Measurements from ENCODE around the gene CBLN3. TPM values are rescaled to one million over a fixed set of nuclear protein-coding genes. Genes with fewer than 3 reads are reported as not detected.

The CBLN3 gene
- total RNA-seq, 6 experiments from 2014 or later, result 3.3 to 5.0 (median 3.9) TPM

DNA sequence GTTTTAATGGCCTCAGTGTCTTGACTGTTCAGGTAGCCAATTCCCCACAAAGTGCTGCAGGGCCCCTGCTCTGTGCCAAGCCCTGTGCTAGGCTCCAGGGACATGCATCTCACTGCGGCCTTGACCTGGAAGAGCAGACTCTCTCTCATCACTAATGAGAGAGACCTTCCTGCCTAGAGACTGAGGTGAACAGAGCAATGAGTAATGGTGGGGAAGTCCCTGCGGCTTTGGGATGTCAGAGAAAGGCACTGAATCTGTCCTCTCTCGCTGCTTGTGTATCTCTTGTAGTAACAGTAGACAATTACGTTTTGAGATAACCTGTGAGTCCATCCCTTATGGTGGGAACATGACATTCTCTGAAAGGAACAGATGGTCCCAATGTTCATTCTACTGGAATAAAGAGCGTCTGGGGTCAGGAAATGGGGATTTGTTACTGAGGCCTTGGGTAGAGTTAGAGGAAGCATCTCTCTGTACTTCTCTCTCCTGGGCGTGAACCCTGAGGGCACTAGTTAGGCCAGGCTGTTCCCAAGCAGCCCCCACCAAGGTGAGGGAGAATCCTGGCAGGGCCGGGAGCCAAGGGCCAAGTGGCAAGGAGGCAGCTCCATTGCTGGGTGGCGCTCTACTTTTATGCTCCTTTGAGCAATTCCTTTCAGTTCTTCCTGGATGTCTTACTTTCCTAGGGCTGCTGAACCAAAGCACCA is 48.0 kb downstream of the CBLN3 start:
- H3K36me3 Mint-ChIP-seq (ENCODE audit: low read depth), result peaks cover 7% of the 10 kb centered on the region
- no peak overlapping the region for H3K4me3 Mint-ChIP-seq
- DNase-seq, result no peak
- H3K27me3 Mint-ChIP-seq (ENCODE audit: insufficient read depth), result peaks cover 2% of the 10 kb centered on the region
- peaks cover 12% of the 10 kb centered on the region; the same call in 1 of the 2 replicates for H3K4me1 Mint-ChIP-seq (ENCODE audit: low read depth)
- no peak overlapping the region for H3K27ac Mint-ChIP-seq
- H3K9me3 Mint-ChIP-seq, result no peaks in the 10 kb centered on the region
- TF ChIP-seq, protein P1, sequence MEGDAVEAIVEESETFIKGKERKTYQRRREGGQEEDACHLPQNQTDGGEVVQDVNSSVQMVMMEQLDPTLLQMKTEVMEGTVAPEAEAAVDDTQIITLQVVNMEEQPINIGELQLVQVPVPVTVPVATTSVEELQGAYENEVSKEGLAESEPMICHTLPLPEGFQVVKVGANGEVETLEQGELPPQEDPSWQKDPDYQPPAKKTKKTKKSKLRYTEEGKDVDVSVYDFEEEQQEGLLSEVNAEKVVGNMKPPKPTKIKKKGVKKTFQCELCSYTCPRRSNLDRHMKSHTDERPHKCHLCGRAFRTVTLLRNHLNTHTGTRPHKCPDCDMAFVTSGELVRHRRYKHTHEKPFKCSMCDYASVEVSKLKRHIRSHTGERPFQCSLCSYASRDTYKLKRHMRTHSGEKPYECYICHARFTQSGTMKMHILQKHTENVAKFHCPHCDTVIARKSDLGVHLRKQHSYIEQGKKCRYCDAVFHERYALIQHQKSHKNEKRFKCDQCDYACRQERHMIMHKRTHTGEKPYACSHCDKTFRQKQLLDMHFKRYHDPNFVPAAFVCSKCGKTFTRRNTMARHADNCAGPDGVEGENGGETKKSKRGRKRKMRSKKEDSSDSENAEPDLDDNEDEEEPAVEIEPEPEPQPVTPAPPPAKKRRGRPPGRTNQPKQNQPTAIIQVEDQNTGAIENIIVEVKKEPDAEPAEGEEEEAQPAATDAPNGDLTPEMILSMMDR (IDR thresholded peaks at IDR 0.05), result no peak

DNA sequence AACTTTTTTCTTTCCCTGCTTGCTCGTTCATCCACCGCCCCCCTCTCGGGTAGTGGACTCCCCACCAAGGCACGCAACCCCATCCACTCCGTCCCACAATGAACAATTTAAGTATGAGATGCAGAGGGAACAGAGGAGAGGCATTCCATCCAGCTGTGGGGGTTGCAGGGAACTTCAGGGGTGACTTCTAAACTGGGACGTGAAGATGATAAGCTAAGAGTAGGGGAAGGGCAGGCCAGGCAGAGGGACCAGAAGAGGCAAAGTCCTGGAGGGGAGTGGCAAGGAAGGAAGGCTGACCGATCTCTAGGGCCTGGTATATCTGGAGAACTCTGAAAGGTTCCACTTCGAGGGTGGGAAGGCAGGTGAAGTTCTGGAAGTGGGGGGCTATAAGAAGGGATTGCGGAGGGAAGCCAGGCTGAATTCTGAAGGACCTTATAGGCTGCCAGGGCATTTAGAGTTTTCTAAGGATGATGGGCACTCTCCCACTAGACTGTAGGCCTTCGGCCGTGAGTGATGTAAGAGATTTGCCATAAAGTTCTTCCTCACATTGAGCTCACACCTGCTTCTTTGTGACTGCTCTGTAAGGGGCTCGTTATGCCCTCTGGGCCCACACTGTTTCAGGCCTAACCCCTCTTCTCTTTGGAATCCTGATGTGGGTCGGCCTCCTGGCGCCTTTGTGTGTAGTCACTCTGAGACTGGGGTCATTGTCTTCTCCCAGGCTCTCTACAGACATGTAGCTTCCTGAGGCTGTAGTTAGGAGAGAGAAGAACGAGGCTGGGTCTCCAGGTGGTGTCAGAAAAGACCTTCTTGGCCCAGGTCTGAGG is 49.3 kb downstream of the CBLN3 start:
- peaks cover 7% of the 10 kb centered on the region for H3K36me3 Mint-ChIP-seq (ENCODE audit: low read depth)
- DNase-seq, result no peak
- peaks cover 2% of the 10 kb centered on the region for H3K27me3 Mint-ChIP-seq (ENCODE audit: insufficient read depth)

DNA sequence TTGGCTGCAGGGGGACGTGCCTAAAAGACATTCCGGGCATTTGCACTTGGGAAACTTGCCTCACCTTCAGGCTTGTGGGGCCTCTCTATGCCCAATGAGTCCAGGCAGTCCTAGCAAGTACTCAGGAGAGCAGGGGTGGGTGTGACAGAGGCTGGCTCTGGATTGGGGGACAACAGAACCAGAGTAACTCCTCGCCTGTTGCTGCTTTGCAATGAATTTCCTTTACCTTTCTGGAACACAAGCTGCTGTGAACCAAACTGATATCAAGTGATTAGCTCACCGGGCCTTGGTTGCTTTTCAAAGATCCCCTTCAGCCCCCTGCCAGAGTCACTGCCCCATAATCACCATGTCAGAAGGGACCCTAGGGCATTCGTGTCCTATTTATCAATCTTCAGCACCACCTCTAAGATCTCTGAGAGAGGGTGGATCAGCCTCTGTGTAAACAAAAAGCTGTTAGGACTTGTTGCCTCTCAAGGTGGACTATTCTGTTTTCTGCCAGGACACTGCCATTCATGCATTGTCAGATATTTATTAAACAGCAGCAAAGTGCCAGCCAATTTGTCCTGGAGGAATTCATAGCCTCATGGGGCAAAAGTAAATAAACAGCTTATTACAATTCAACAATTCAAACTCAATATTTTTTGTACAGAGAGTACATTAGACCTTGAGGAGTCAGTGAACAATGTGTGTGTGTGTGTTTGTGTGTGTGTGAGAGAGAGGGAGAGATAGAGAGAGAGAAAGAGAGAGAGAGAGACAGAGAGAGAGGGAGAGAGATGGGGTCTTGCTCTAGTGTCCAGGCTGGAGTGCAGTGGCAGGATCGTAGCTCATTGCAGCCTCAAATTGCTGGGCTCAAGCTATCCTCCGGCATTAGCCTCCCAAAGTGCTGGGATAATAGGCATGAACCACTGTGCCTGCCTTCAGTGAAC is 50.2 kb downstream of the CBLN3 start:
- no peak for DNase-seq
- TF ChIP-seq, protein P1 (IDR thresholded peaks at IDR 0.05), result no peak
- no peaks in the 10 kb centered on the region for H3K9me3 Mint-ChIP-seq
- H3K36me3 Mint-ChIP-seq (ENCODE audit: low read depth), result peaks cover 12% of the 10 kb centered on the region
- peaks cover 12% of the 10 kb centered on the region; the same call in 1 of the 2 replicates for H3K4me1 Mint-ChIP-seq (ENCODE audit: low read depth)
- no peak overlapping the region for H3K27ac Mint-ChIP-seq
- H3K27me3 Mint-ChIP-seq (ENCODE audit: insufficient read depth), result peaks cover 2% of the 10 kb centered on the region
- H3K4me3 Mint-ChIP-seq, result no peak overlapping the region

More for the DNA sequence above, 49.3 kb downstream of the CBLN3 start:
- TF ChIP-seq, protein P1 (IDR thresholded peaks at IDR 0.05), result no peak
- Mint-ChIP-seq H3K9me3 (no peaks in the 10 kb centered on the region), H3K4me3 (no peak overlapping the region), H3K27ac (no peak overlapping the region), H3K4me1 (ENCODE audit: low read depth) (peaks cover 12% of the 10 kb centered on the region; the same call in 1 of the 2 replicates)

- TF ChIP-seq, protein P1 (IDR thresholded peaks at IDR 0.05), result no peak
- Mint-ChIP-seq H3K36me3 (ENCODE audit: low read depth) (peaks cover 21% of the 10 kb centered on the region), H3K4me1 (ENCODE audit: low read depth) (peaks cover 12% of the 10 kb centered on the region; the same call in 1 of the 2 replicates), H3K27me3 (ENCODE audit: insufficient read depth) (peaks cover 2% of the 10 kb centered on the region), H3K4me3 (no peak overlapping the region), H3K9me3 (no peaks in the 10 kb centered on the region), H3K27ac (no peak overlapping the region)
- DNase-seq, result no peak
Observed at GRCh38 chr14:24378327-24378726, 51.1 kb downstream of the CBLN3 start.

DNA sequence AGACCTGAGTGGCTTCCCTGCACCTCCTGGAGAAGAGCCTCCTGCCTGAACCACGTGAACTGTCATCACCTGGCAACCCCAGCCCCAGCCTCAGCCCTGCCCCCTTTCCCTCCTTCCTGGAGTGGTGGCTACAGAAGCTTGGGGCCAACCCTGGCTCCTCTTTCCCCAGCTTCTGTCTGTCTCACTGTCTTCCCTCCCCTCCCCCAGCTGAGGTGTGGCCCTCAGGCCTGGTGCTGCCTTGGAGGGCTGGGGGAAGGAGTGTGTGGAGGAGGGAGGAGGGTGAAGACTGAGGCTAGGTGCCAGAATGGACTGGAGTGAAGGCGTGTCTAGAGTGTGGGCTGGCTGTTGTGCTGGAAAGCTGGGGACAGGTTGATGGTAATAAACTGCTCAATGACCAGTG is 51.8 kb downstream of the CBLN3 start:
- TF ChIP-seq, protein P1 (IDR thresholded peaks at IDR 0.05), result no peak
- peaks cover 28% of the 10 kb centered on the region for H3K36me3 Mint-ChIP-seq (ENCODE audit: low read depth)
- no peaks in the 10 kb centered on the region for H3K9me3 Mint-ChIP-seq
- H3K27me3 Mint-ChIP-seq (ENCODE audit: insufficient read depth), result peaks cover 2% of the 10 kb centered on the region
- H3K4me3 Mint-ChIP-seq, result no peak overlapping the region
- peaks cover 12% of the 10 kb centered on the region; the same call in 1 of the 2 replicates for H3K4me1 Mint-ChIP-seq (ENCODE audit: low read depth)
- no peak overlapping the region for H3K27ac Mint-ChIP-seq
- no peak for DNase-seq
